PFSK-1 (cell line): Measurements from ENCODE around the gene GRIN3A.

Experiments
- POLR2AphosphoS5 ChIP-seq: IDR thresholded peaks from 2 replicates; pipeline ENCODE4 v1.6.1; 2012; ENCODE audit warnings: low read depth, mild to moderate bottlenecking, control low read depth, low read length, moderate library complexity
- REST ChIP-seq, 2 experiments: IDR thresholded peaks; 2 replicates each; pipeline versions ENCODE4 v1.6.1 to v1.8.0; 2011 to 2012; ENCODE audit warnings: low read depth in 2 of 2, low read length in 2 of 2, control low read depth in 1 of 2, inconsistent platforms in 1 of 2, mild to moderate bottlenecking in 1 of 2, moderate library complexity in 1 of 2; ENCODE audit not compliant: insufficient read depth in 1 of 2
- TAF1 ChIP-seq: IDR thresholded peaks from 2 replicates; pipeline ENCODE4 v1.6.1; 2012; ENCODE audit warnings: low read length, control low read depth, borderline replicate concordance; ENCODE audit not compliant: insufficient read depth

- TF ChIP-seq TAF1 (no peak), POLR2AphosphoS5 (no peak), REST (IDR thresholded peaks at IDR 0.05; ENCODE audit: insufficient read depth in 1 of 2, low read depth in 2 of 2, low read length in 2 of 2) (no peak)
These were observed 20.3 kb downstream of the GRIN3A start for GRCh38 chr9:101718192-101718591.
